Right atrium auricular region (tissue), 2 donors: Measurements from ENCODE around the gene CALN1. TPM values are rescaled to one million over a fixed set of nuclear protein-coding genes. Genes with fewer than 3 reads are reported as not detected.
A peak's percentile ranks its signal among the peaks of the same experiment; 100 is the strongest.

Experiments used
- DNase-seq: peaks from one replicate; pipeline ENCODE4 v3.0.0-alpha.2; 2019; ENCODE audit warnings: low spot score
- H3K27ac ChIP-seq, 2 donors: fragments of 200-600 bp; sonication (generic); 1 replicate in 1 of 2; 2 replicates in 1 of 2; pipeline ENCODE4 v1.5.1; 2016 to 2019
- H3K27me3 ChIP-seq, 2 donors: fragments of 200-600 bp; sonication (generic); one replicate each; pipeline versions ENCODE4 v1.5.1 to v1.6.0; 2017 to 2019
- H3K36me3 ChIP-seq: fragments of 200-600 bp; sonication (generic); one replicate; pipeline ENCODE4 v1.5.1; 2016
- H3K4me1 ChIP-seq, 2 donors: fragments of 200-600 bp; sonication (generic); one replicate each; pipeline versions ENCODE4 v1.5.1 to v1.6.0; 2017 to 2019
- H3K4me3 ChIP-seq, 2 donors: fragments of 200-600 bp; sonication (generic); 1 replicate in 1 of 2; 2 replicates in 1 of 2; pipeline ENCODE4 v1.5.1; 2017 to 2019; ENCODE audit warnings: mild to moderate bottlenecking in 1 of 2, moderate library complexity in 1 of 2
- H3K9me3 ChIP-seq, 2 donors: fragments of 200-600 bp; sonication (generic); one replicate each; pipeline ENCODE4 v1.5.1; 2019
- total RNA-seq, 2 donors: library from RNA; depleted of rRNA; stranded (reverse); fragments of >200 nt; gene quantifications; one replicate each; pipeline ENCODE4 v1.1.0, GENCODE V29; 2016
- TF ChIP-seq, protein P1 (sequence below), 2 donors: fragments of 200-600 bp; sonication (generic); IDR thresholded peaks; one replicate each; pipeline ENCODE4 v1.5.1; 2019; ENCODE audit warnings: antibody characterized with exemption in 2 of 2

CALN1 gene
- total RNA-seq, 2 donors from 2014 or later: not detected

DNA sequence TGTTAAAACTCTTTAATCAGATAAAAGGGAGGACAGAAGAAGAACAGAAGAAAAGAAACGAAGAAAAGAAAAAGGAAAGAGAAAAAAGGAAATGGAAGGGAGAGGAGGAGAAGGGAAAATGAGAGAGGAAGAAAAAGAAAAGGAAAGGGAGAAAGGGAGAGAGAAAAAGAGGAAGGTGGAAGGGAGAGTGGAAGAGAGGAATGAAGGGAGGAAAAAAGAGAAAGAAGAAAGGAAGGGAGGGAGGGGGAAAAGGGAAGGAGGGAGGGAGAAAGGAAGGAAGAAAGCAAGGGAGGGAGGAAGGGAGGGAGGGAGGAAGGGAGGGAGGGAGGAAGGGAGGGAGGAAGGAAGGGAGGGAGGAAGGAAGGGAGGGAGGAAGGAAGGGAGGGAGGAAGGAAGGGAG is 305.7 kb downstream of the CALN1 start:
- no peaks in the 10 kb centered on the region for H3K27me3 ChIP-seq
- TF ChIP-seq, protein P1, sequence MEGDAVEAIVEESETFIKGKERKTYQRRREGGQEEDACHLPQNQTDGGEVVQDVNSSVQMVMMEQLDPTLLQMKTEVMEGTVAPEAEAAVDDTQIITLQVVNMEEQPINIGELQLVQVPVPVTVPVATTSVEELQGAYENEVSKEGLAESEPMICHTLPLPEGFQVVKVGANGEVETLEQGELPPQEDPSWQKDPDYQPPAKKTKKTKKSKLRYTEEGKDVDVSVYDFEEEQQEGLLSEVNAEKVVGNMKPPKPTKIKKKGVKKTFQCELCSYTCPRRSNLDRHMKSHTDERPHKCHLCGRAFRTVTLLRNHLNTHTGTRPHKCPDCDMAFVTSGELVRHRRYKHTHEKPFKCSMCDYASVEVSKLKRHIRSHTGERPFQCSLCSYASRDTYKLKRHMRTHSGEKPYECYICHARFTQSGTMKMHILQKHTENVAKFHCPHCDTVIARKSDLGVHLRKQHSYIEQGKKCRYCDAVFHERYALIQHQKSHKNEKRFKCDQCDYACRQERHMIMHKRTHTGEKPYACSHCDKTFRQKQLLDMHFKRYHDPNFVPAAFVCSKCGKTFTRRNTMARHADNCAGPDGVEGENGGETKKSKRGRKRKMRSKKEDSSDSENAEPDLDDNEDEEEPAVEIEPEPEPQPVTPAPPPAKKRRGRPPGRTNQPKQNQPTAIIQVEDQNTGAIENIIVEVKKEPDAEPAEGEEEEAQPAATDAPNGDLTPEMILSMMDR (IDR thresholded peaks at IDR 0.05): no peak
- peaks cover 5 to 13% of the 10 kb centered on the region in 2 donors for H3K9me3 ChIP-seq
- no peak overlapping the region for H3K27ac ChIP-seq
- DNase-seq: no peak
- H3K4me3 ChIP-seq: no peak overlapping the region
- no peaks in the 10 kb centered on the region for H3K36me3 ChIP-seq
- H3K4me1 ChIP-seq: no peaks in the 10 kb centered on the region

DNA sequence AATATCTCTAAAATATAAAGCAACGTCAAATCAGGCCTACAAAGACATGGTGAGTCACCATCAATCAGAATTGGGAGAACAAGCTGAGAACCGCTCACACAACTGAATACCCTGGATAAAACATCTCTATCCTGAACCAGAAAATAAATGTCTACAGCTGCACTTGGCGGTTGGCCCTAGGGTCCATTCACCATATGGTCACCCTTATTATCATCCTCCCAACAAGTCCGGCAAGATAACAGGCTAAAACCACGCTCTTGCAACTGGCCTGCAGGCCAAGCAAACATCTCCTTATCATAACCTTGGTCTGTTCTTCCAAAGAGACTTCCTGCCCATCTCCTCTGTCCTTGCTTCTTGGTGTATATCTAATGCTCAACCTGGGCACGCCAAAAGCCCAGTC is 310.7 kb downstream of the CALN1 start:
- DNase-seq: peak; percentile 11
- Histone ChIP-seq H3K4me1 (no peaks in the 10 kb centered on the region), H3K36me3 (no peaks in the 10 kb centered on the region), H3K4me3 (no peak overlapping the region), H3K27me3 (no peaks in the 10 kb centered on the region), H3K9me3 (no peaks in the 10 kb centered on the region), H3K27ac (no peak overlapping the region)
- TF ChIP-seq, protein P1 (IDR thresholded peaks at IDR 0.05): no peak

DNA sequence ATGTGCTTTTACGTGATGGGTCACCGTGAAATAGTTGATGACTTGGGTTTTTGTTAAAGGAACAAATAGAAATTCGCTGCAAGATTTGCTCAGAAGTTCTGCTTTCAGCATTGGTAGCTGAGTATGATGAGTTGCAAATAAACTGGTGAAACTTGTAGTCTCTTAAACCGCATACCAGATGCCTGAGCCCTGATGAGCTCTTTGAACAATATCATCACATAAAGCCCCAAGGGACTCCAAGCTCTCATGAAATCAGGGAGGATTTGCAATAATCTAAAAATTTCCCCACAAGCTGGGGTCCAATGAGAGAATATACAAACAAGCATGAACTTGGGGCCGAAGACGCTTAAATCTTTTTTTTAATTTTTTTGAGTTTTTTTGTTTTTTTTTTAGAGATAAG is 312.4 kb downstream of the CALN1 start:
- Histone ChIP-seq H3K27ac (no peak overlapping the region), H3K27me3 (no peaks in the 10 kb centered on the region), H3K4me3 (no peak overlapping the region), H3K9me3 (no peaks in the 10 kb centered on the region), H3K4me1 (no peaks in the 10 kb centered on the region), H3K36me3 (no peaks in the 10 kb centered on the region)
- TF ChIP-seq, protein P1 (IDR thresholded peaks at IDR 0.05): no peak
- no peak for DNase-seq

DNA sequence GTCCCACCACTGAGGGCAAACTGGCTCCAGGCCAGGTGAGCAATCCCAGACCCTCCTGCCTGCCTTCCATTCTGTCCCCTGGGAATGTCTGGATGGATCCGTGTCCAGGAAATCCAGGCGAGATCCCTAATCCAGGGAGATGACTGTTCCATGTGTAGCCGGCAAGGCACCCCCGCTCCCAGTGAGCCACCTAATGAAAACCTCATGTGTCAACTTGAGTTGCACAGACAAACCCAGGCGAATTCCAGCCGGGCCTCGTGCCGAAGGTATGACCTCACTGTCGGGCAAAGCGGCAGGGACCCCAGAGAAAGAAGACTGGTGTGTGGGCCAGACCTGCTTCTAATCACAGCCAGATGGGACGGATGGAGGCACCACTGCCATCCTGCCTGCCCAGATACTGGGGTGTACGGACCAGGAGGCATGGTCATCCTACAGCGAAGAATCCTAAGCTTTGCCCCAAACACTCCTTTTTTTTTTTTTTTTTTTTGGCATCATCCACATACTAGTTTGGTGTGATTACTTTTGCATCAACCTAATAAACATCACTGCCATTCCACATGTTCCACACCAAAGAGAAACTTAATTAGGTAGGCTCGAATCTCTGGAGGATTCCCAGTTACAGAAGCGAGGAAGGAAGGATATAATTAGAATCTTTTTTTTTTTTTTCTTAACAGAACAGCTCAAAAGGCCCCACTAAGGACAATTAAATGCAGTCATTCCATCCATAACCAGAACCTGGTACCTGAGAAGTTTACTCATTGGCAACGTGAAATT is 313.1 kb downstream of the CALN1 start:
- Histone ChIP-seq H3K36me3 (no peaks in the 10 kb centered on the region), H3K9me3 (no peaks in the 10 kb centered on the region), H3K4me3 (no peak overlapping the region), H3K4me1 (no peaks in the 10 kb centered on the region), H3K27me3 (no peaks in the 10 kb centered on the region), H3K27ac (no peak overlapping the region)
- TF ChIP-seq, protein P1 (IDR thresholded peaks at IDR 0.05): no peak
- no peak for DNase-seq

DNA sequence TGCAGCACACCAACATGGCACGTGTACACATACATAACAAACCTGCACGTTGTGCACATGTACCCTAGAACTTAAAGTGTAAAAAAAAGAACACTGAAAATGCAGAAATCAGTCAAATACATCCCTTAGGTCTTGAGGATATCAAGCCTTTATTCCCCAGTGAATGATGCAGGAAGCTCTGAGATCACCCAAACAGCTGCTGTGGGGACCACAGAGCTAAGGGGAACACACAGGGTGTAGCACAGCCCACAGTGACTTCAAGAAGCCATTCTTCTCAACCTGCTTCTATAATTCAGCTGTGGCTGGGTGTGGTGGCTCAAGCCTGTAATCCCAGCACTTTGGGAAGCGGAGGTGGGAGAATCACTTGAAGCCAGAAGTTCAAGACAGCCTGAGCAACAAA is 314.9 kb downstream of the CALN1 start:
- H3K4me3 ChIP-seq: no peak overlapping the region
- peak; percentile 4 for DNase-seq
- H3K36me3 ChIP-seq: no peaks in the 10 kb centered on the region
- no peak overlapping the region for H3K27ac ChIP-seq
- H3K27me3 ChIP-seq: no peaks in the 10 kb centered on the region
- no peaks in the 10 kb centered on the region for H3K4me1 ChIP-seq
- no peaks in the 10 kb centered on the region for H3K9me3 ChIP-seq
- TF ChIP-seq, protein P1 (IDR thresholded peaks at IDR 0.05): no peak

DNA sequence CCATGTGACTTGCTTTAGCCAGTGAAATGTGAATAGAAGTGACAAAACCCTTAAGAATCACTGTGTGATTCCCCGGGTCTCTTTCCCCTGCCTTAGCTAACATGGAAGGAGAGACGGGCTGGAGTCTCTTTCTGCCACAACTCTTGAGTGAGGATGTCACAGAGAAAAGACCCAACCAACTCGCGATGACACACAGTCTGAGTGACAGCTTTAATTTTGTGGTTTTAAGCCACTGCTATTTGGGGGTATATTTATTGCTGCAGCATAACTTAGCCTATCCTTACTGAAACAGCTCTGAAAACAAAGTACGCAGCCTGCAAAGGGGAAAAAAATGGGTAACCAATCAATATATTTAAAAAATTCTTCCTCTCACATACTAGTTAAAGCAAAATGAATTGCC is 319.4 kb downstream of the CALN1 start:
- TF ChIP-seq, protein P1 (IDR thresholded peaks at IDR 0.05): no peak
- Histone ChIP-seq H3K36me3 (no peaks in the 10 kb centered on the region), H3K9me3 (no peaks in the 10 kb centered on the region), H3K27me3 (no peaks in the 10 kb centered on the region), H3K4me1 (no peaks in the 10 kb centered on the region), H3K27ac (no peak overlapping the region), H3K4me3 (no peak overlapping the region)
- DNase-seq: peak; percentile 32
